GM19468 (cell line): Measurements from ENCODE around the gene RALGAPA1.

Experiments
- ATAC-seq: cut with Tn5 transposase; IDR thresholded peaks from one replicate; pipeline ENCODE4 v1.9.1; 2021; ENCODE audit warnings: mild to moderate bottlenecking, moderate library complexity, moderate number of reproducible peaks; ENCODE audit not compliant: unreplicated experiment; ENCODE audit errors: extremely low read depth

The RALGAPA1 gene

DNA sequence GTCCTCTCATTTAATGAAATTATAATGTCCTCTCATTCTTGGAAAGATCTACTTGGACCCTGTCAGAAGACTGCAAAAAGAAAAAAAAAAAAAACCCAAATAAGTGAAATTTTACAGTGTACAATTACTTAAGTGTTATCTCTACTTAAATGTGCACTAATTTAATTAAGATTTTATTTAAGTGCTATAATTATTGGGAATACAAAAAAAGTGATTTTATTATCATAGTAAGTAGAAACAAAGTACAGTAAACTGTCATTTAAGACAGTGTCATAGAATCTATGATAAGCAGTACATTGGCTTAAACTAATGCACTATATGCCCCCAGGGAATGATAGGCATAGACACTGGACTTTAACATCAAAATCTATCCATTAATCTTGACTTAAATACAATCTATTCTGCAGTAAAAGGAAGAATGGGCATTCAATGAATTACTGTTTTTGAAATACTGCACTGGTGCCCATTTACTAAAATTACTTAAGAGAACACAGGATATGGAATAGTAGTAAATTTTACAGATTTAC is 251.8 kb downstream of the RALGAPA1 start:
- no peak for ATAC-seq

GRCh38 chr14:35556548-35556947 is 252.5 kb downstream of the RALGAPA1 start:
- ATAC-seq: no peak

DNA sequence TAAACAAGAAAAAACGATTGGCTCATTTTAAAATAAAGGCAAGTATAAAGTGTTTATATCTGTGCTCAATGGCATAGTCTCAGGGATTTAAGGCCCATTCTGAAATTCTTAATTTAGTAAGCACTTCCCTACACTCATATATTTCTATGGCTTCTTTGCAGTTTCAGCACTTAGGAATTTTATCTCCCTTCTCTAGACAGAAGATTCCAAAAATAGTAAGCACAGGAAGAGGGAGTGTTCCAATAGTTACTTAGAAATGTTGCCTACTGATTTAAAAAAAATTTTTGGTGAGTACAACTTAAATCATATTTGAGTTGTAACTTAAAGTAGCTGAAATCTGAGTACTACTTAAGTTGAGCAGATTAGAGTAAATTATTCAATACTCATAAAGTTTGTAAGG is 255.3 kb downstream of the RALGAPA1 start:
- ATAC-seq: no peak

DNA sequence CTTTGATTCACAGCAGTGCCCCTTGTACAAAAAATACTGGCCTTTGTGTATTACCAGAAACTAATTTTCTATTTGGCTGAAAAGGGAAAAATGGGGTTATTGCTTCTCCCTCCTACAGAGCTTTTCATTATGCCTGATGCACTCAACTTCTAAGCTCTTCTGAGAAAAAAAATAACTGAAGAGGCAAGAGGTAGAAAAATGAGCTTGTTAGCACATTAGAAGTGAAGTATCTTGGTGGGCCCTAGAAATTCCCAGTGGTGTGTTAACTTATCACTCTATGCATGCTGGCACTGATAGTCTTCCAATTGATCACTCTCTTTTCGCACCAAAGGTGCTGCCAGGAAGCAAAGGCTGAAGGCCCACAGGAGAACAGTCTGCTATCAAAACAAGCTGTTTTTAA is 258.0 kb downstream of the RALGAPA1 start:
- ATAC-seq: no peak

GRCh38 chr14:35549551-35549950 is 259.5 kb downstream of the RALGAPA1 start:
- ATAC-seq: no peak

GRCh38 chr14:35543006-35543405 is 266.1 kb downstream of the RALGAPA1 start:
- ATAC-seq: no peak

DNA sequence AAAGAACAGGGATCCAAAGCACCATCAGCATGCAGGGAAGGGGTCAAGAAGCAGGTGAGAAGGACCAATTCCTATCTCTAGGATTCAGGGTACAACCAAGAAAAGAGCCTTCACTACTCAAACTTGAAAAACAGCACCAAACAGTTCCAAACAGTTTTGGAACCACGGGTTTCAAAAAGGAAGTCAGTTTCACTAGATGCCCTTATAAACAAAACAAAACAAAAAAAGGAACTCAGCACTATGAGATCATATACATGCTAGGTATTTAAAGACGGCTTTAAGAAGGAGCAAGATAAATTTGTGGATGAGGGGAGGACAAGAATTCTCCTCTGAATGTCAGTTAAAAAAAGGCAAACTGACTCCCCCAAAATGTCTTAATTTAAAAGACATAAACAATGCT is 269.1 kb downstream of the RALGAPA1 start:
- no peak for ATAC-seq

DNA sequence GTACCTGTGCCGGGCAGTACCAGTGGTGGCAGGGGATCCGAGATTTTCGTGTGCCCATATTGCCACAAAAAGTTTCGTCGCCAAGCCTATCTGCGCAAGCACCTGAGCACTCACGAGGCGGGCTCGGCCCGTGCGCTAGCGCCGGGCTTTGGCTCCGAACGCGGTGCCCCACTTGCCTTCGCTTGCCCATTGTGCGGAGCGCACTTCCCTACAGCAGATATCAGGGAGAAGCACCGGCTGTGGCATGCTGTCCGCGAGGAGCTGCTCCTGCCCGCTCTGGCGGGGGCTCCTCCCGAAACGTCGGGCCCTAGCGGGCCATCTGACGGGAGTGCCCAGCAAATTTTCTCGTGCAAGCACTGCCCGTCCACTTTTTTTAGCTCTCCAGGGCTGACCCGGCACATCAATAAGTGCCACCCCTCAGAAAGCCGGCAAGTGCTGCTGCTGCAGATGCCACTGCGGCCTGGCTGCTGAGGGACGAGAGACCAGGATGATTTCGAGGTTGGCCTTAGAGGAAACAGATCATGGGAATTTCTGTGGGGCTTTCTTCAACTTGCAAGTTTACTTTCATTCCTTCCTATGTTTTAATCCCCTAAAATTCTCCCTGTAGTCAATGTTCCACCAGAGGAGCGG is 273.5 kb downstream of the RALGAPA1 start:
- ATAC-seq: no peak

- no peak for ATAC-seq
Observed at GRCh38 chr14:35534873-35535482, 274.1 kb downstream of the RALGAPA1 start.

GRCh38 chr14:35534208-35534872 is 274.8 kb downstream of the RALGAPA1 start:
- no peak for ATAC-seq

- ATAC-seq: peak; percentile 30
Observed at GRCh38 chr14:35533357-35534207, 275.5 kb downstream of the RALGAPA1 start, which contains the start of gene INSM2. Gene INSM2 (plus strand): TSS chr14:35534164. CDS start chr14:35534253, 89 bp downstream.

GRCh38 chr14:35532783-35533356 is 276.2 kb downstream of the RALGAPA1 start:
- no peak for ATAC-seq

DNA sequence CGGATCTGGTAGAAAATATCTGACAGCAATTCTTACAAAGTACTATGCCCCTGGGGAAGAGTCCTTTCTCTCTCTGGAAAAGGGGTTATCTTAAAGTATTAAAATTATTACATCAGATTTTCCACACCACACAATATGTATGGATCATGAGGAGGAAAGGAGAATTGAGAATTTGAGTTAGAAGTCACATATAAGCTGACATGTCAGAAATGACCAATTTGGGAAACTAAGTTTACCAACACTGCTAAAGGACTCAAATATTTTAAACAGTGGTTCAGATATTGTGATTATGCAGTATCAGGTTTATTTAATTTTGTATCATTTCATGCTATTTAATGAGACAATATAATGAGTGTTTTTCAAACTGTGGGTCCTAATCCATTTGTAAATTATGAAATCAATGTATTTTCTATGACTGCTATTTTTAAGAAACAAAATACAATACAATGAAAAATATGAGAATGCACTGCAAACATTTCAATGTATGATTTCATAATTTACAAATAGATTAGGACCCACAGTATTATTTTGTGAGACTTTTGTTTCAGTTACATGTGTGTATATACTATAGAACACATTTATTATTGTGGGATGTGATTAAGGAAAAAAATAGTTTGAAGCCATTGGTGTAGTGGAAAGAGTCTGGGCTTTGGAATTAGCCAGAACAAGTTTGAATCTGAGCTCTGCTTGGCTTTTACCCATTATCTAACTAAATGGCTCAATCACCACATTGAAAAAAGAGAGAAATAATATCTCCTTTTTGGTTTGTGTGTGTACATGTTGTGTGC is 276.9 kb downstream of the RALGAPA1 start:
- no peak for ATAC-seq

GRCh38 chr14:35526962-35527361 is 282.1 kb downstream of the RALGAPA1 start:
- no peak for ATAC-seq

- ATAC-seq: no peak
Observed at GRCh38 chr14:35525695-35526094, 283.4 kb downstream of the RALGAPA1 start.

DNA sequence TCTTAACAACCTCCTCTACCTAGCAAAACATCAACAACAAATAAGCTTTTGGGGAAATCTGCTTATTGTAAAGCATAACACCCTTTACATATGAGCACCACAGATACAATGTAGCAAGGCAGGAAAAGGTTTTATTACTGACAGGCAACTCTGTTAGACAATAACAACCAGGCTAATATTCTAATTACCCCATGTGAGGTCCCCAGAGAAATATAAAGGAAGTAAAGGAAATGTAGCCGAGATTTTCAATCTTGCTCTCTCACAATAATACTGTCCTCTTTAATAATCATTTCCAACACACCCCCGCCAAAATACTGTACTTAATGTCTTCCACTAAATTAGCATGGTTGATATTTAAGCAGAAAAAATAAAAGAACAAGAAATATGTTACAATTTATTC is 289.1 kb downstream of the RALGAPA1 start:
- no peak for ATAC-seq

DNA sequence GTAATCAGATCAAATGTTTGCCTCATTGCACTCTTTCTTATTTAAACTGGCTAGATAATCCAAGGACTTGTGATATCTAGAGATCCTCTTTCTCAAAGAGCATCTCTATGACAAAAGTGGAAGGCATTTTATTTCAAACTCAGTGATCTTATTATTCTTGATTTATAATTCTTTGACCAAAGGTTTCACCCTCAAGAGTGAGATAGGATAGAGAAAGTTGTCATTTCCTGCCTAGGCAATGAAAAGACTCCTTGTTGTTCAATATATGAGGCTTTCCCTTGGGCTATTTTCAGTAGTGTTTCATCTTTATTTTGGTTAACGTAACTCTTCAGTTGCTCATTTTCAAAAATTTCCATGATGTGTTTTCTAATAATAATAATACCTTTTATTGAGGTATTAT is 293.2 kb downstream of the RALGAPA1 start:
- ATAC-seq: no peak

DNA sequence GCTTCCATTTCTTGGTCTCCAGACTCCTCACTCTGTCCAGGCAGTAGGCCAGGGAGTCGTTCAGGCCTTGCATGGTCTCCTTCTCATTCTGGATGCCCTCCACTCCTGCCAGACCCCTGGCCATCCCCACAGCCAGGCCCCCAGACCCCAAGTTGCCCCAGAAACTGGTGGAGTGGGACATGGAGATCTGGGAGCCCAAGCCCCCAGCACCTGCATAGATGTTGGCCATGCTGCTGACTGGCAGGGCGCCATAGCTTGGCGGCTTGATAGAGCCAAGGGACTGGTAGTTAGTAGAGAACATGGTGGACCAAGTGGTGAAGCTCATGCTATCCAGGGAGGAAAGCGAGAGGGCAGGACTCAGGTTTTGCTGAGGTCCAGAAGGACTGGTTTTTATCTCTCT is 296.3 kb downstream of the RALGAPA1 start:
- ATAC-seq: no peak

DNA sequence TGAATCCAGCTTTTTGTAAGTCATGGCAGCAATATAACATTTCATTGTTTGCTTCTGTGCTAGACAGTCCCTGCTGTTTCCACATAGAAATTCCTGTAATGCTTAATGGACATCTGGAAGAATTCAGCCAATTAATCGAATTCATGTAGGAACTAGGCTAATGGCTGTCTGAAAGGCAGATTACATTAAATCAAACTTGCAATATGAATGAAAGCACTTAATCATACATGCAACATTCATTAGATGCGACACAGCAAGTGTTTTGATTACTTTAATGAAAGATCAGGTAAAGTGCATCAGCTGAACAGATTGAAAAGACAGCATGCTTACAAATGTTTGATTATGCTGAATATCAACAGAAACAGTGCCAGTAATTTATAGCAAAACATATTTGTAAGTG is 299.2 kb downstream of the RALGAPA1 start:
- no peak for ATAC-seq
